HG02852 (cell line): Measurements from ENCODE around the gene NEK11.

Experiments
- ATAC-seq: cut with Tn5 transposase; IDR thresholded peaks from one replicate; pipeline ENCODE4 v1.9.1; 2021; ENCODE audit warnings: mild to moderate bottlenecking, moderate library complexity; ENCODE audit not compliant: unreplicated experiment

NEK11 gene

DNA sequence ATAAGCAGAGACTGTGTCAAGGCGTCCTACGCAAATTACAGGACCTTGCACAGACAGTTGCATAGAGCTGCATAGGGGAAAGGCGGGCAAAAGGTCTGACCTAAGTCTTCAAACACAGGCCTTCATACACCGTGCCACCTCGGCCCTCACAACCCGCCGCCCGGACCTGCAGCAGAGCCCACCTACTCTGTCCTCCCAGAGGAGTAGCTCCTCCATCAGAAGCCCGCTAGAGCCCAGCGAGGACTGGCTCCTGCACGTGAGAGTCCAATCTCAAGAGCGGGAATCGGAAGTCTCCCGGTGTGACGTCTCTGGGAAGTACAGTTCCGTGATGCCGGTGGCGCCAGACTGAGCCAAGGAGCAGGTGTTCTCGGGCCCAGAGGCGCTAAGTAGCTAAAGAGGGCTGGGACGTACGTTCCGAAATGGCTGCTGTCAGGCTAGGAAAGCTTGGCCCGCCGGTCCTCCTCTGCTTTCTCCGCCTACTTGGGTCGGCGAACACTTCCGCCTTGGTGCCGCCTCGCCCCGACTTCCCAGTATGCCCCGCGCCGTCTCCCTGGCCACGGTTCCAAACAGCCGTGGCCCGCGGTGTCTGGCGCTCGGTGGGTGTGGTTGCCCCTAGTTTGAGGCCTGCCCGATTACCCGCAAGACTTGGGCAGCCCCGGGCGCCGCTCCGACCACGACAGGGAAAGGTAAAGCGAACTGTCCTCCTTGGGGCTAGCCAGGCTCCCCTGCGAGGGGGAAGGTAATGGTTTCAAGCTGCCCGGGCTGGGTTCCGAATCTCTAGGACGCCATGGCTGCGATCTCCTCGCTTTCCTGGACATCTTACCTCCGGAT, at the start of gene NEK11, which contains the start of gene ASTE1:
Gene NEK11, plus strand, starts transcription at position 557 of the 831 bp plus-strand sequence. CDS start 2,832 bp downstream, outside the sequence.
Gene ASTE1, minus strand, starts transcription at position 505 of the 831 bp plus-strand sequence. CDS start 1,519 bp downstream, outside the sequence.
- ATAC-seq = peak; percentile 98

GRCh38 chr3:130979117-130979516, 47.6 kb upstream of the NEK11 start:
- no peak for ATAC-seq

GRCh38 chr3:130981469-130981868, 45.2 kb upstream of the NEK11 start:
- ATAC-seq = no peak

DNA sequence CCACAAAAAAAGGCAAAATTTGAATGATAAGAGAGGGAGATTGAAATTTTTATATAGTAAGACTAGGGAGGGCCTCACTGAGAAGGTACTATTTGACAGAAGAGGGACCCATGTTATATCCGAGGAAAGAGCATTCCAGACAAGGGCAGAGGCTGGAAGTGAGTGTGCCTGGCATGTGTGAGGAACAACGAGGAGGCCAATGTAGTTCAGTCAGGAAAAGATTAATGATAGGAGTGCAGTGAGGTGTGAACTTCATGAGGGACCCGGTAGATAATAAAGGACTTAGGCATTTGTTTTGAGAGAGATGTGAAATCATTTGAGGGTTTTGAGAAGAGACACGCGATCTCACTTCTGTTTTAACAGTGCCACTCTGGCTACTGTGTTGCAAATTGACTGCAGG, 36.4 kb upstream of the NEK11 start:
- no peak for ATAC-seq

GRCh38 chr3:130991126-130991525, 35.6 kb upstream of the NEK11 start:
- no peak for ATAC-seq

DNA sequence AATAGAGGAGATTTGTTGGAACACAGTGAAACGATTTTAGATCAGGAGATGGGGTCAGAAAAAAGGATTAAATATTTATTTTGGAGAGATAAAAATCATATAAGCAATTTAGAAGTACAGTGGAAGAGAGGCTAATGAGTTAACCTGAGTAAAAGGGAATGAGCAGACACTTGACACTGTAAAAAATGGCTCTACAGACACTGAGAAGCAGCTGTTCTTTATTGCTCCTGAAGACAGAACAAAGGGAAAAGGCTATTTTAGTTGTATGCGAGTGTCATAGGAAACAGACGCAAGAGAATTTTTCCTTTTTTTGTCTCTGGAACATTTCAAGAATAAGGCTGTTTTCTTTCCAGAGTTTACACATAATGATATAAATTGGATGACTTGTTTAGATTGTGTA, 34.3 kb upstream of the NEK11 start:
- ATAC-seq = no peak

DNA sequence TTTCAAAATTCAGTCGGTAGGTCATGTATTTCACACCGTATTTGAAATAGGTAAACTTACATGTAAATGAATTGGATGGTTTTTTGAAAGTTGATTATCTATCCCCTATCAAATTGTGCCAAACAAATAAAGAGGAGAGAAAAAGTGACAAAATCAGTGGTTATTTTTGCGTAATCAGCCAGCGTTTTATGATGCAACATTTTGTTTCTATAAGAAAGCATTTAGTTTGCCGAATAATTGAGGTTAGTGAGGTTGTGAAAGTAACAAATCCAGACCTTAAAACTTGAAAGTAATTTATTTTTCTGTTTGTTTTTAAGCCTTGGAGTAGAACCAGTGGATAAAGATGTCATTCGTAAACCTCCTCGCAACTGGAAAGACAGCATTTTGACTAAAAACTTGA, 29.4 kb upstream of the NEK11 start:
- no peak for ATAC-seq

- ATAC-seq = no peak
Observed at GRCh38 chr3:131001071-131001470, 25.6 kb upstream of the NEK11 start.

DNA sequence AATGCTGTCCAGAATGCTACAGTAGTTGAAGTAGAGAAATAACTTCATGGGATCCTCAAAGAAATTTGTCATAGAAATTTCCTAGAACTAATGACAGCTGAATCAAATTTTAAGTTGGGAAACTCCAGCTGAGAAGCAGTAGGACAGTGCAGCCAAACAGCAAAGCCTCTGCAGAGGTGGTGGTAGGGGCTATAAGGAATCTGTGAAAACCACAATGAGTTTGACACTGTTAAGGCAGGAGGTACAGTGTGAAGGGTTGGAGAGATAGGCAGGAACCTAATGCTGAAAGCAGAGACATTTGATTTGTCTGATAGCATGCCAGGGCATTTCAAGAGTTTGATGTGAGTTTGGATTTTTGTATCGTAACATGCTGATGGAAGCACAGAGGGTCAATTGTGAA, 22.1 kb upstream of the NEK11 start:
- no peak for ATAC-seq

DNA sequence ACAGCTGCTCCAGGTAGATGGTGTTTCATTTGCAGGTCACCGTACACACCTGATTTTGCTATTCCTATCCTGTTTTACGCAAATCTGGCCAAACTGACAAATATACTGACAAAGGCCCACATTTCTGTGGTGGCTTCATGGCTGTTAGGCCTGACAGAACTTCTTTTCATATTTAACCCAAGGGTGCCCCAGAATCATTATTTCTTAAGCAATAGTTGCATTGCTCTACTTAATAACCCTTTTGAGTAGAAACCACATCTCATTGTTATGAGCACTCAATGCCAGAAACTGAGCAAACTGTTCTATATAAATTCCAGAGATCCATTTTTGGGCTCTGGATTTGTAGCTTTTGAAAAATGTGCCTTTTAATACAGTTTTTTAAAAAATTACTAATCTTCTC, 19.4 kb upstream of the NEK11 start:
- no peak for ATAC-seq

GRCh38 chr3:131007782-131008181, 18.9 kb upstream of the NEK11 start:
- no peak for ATAC-seq

GRCh38 chr3:131008326-131008725, 18.4 kb upstream of the NEK11 start:
- ATAC-seq = no peak

DNA sequence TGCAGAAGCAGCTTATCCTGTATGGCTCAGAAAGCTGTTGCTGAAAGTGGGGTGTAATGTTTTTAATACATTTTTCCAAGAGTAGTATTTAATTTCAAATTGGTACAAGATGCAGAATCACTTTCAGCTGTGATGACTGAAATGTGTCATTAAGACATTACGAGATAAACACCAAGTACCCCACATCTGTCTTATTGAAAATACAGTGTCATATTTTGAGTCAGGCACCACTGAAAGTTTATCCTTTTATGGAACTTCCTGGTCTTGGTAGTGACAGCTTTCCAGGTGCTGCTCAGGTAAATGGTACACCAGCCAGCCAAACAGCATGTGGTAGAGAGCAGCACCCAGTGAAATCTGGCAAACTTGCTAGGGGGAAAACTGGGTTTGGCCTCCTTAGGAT, 17.0 kb upstream of the NEK11 start:
- ATAC-seq = no peak

DNA sequence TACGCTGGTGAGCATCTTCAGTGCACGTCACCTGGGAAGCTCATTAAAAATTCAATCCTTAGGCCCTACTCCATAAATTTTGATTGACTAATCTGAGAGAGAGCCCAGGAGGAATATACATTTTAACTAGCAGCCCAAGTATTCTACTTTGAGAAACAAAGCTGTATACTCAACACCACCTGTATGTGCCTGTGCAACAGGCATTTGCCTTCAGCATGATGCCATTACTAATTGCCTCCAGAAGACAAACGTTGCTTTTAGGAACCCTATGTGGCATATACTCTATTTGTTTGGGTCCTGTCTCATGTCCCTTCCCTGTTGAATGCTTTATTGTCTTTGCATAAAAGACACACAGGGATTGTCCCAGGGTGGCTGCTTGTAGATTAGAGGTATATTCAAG, 7.7 kb upstream of the NEK11 start:
- no peak for ATAC-seq

- no peak for ATAC-seq
Observed at GRCh38 chr3:131020122-131020693, 6.5 kb upstream of the NEK11 start.

- no peak for ATAC-seq
Observed at GRCh38 chr3:131025539-131025938, 1.1 kb upstream of the NEK11 start.

GRCh38 chr3:131028844-131029243, 2.2 kb downstream of the NEK11 start:
- ATAC-seq = no peak

DNA sequence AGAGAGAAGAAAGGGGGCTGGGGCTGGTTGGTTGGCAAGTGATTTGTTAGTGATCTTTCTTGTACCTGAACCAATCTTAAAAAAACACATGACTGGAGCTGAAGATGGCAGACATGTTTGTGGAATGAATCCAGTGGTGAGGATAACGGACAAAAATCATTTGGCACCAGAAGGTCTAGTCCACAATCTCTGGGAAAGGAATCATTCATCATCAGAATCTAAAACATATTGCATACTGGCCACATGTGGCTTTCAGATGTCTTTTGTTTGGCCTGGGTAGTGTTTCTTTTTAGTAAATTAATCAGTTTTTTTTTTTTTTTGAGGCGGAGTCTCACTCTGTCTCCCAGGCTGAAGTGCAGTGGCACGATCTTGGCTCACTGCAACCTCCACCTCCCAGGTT, 5.0 kb downstream of the NEK11 start:
- ATAC-seq = no peak

DNA sequence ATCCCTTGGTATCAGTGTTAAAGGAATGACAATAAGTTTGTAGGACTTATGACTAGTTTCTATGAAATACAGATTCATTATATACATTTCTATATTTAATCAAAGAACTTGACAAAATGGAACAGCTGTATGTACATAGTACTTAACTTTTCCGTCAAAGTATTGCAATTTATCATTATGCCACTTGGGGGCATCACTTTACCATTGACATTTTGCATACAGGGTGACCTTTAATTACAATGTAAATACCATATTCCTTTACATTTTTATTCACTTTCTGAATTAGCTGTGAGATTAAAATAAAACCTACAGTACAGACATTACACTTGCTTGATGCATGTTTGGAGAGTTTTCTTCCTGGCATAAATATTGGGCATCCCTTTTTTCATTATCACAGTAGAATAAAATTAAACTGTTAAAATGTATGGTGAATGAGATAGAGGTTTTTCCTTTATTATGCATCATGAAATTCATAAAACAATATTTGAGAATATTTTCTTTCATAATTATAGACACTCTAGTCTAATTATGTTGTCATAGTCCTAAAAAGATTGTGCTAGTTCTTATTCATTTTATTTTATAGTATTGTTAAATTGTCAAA, 6.9 kb downstream of the NEK11 start:
- peak; percentile 44 for ATAC-seq

DNA sequence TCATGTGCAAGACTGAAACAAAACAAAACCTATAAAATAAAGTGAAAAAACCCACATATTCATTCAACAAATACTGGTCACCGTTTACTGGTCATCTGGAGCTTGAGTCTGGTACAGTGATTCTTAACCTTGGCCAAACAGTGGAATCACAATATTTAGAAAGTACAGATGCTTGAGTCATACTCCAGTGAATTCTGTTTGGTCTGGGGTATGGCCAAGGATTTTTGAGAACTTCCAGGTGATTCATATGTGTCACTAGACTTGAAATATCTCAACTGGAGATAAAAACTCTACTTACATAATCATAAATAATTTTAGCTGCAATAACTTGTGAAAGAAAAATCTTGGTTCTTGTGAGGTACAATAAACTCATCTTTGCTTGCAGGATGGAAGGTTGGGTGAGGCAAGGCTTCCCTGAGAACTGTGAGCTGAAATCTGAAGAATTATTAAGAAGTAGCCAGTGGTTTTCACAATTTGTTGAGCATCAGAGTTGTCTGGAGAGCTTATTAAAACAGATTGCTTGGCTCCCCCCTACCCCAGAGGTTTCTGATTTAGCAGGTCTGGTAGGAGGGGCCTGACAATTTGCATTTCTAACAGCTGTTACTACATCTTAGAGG, 9.6 kb downstream of the NEK11 start:
- ATAC-seq = no peak

DNA sequence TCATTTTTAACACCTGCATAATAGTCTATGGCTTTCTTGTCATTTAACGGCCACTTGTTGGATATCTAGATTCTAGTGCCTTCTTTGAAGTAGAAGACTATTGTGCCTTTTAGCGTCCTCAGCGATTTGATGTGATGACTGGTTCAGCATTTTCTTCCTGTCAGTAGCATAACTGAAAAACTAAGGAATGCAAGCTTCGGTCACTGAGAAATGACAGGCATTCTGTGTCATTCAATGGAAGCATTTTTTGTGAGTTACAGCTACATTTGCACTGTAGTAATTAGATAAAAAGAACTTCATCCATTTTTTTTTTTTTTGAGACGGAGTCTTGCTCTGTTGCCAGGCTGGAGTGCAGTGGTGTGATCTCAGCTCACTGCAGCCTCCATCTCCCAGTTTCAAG, 10.3 kb downstream of the NEK11 start:
- no peak for ATAC-seq

DNA sequence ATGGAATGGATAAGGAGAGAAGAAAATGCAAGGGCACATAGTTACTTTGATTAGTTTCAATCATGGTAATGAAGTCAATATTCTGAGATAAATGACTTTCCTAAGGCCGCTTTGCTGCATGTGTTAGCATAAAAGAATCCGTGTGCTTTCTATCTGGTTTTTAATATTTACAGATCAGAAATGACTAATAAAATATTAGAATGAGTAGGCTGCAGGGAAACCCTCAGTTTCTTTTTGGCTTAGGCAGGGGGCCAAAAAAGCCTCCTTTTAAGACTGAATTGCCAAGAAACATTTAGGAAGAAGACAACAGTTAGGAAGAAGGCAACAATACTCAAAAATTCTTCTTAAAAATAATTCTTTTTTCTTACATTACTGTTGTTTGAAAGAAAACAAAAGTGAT, 11.6 kb downstream of the NEK11 start:
- ATAC-seq = no peak
